NCI-H1436 (cell line): ENCODE measurements around the gene TMEM163.
"Not testable (repeated sequence)": the region's sequence is repeated elsewhere in the genome, so short reads cannot be mapped to it uniquely, and the experiment has no call there.

ENCODE experiments used
- DNase-seq: peaks from one replicate; lab custom pipeline; 2025; lab: John Stamatoyannopoulos, UW

Gene TMEM163

GRCh38 chr2:134663451-134664450 lies 55.0 kb downstream of the TMEM163 start:
- DNase-seq = no peak

GRCh38 chr2:134662751-134663150 lies 56.0 kb downstream of the TMEM163 start:
- no peak for DNase-seq

GRCh38 chr2:134660626-134661402 lies 58.0 kb downstream of the TMEM163 start:
- DNase-seq = no peak

- DNase-seq = no peak
Observed at GRCh38 chr2:134659724-134660123, 59.1 kb downstream of the TMEM163 start.

GRCh38 chr2:134657650-134658250 lies 61.0 kb downstream of the TMEM163 start:
- no peak for DNase-seq

GRCh38 chr2:134656391-134656790 lies 62.4 kb downstream of the TMEM163 start:
- DNase-seq = not testable (repeated sequence)

- DNase-seq = no peak
Observed at GRCh38 chr2:134648586-134648985, 70.2 kb downstream of the TMEM163 start.

GRCh38 chr2:134647607-134648256 lies 71.1 kb downstream of the TMEM163 start:
- no peak for DNase-seq

- DNase-seq = no peak
Observed at GRCh38 chr2:134642938-134643337, 75.9 kb downstream of the TMEM163 start.

- no peak for DNase-seq
Observed at GRCh38 chr2:134640494-134640893, 78.3 kb downstream of the TMEM163 start.

- no peak for DNase-seq
Observed at GRCh38 chr2:134639265-134639664, 79.5 kb downstream of the TMEM163 start.

- no peak for DNase-seq
Observed at GRCh38 chr2:134636714-134637113, 82.1 kb downstream of the TMEM163 start.

GRCh38 chr2:134634054-134634753 lies 84.6 kb downstream of the TMEM163 start:
- DNase-seq = no peak

- no peak for DNase-seq
Observed at GRCh38 chr2:134630504-134631159, 88.2 kb downstream of the TMEM163 start.

GRCh38 chr2:134628453-134628852 lies 90.3 kb downstream of the TMEM163 start:
- DNase-seq = no peak

- DNase-seq = no peak
Observed at GRCh38 chr2:134626781-134627180, 92.0 kb downstream of the TMEM163 start.

- no peak for DNase-seq
Observed at GRCh38 chr2:134625311-134625710, 93.5 kb downstream of the TMEM163 start.

GRCh38 chr2:134623796-134624195 lies 95.0 kb downstream of the TMEM163 start:
- no peak for DNase-seq

- DNase-seq = no peak
Observed at GRCh38 chr2:134623046-134623445, 95.8 kb downstream of the TMEM163 start.

- no peak for DNase-seq
Observed at GRCh38 chr2:134621939-134622705, 96.7 kb downstream of the TMEM163 start.
